IPS-20b (cell line): ENCODE measurements around the gene ZNF606.

ENCODE experiments used
- H3K27ac ChIP-seq: one replicate; pipeline ENCODE4 v1.5.1; 2013; ENCODE audit warnings: low read length
- H3K27me3 ChIP-seq: 2 replicates; pipeline ENCODE4 v1.6.1; 2013; ENCODE audit warnings: mild to moderate bottlenecking, low read length, inconsistent platforms; ENCODE audit not compliant: insufficient read depth
- H3K36me3 ChIP-seq: 2 replicates; pipeline ENCODE4 v1.6.1; 2013; ENCODE audit warnings: low read depth, mild to moderate bottlenecking, inconsistent platforms, low read length, moderate library complexity; ENCODE audit not compliant: insufficient read depth
- H3K4me1 ChIP-seq: 2 replicates; pipeline ENCODE4 v1.6.1; 2013; ENCODE audit warnings: mild to moderate bottlenecking, control low read depth, inconsistent platforms, low read length, moderate library complexity; ENCODE audit not compliant: insufficient read depth
- H3K4me3 ChIP-seq: 2 replicates; pipeline ENCODE4 v1.5.1; 2013; ENCODE audit warnings: mild to moderate bottlenecking, low read length, inconsistent platforms
- H3K9ac ChIP-seq: 2 replicates; pipeline ENCODE4 v1.6.1; 2013; ENCODE audit warnings: low read depth, mild to moderate bottlenecking, inconsistent platforms, low read length, moderate library complexity
- H3K9me3 ChIP-seq: 2 replicates; pipeline ENCODE4 v1.6.1; 2013; ENCODE audit warnings: mild to moderate bottlenecking, low read depth, low read length, inconsistent platforms; ENCODE audit not compliant: insufficient read depth

Gene ZNF606

DNA sequence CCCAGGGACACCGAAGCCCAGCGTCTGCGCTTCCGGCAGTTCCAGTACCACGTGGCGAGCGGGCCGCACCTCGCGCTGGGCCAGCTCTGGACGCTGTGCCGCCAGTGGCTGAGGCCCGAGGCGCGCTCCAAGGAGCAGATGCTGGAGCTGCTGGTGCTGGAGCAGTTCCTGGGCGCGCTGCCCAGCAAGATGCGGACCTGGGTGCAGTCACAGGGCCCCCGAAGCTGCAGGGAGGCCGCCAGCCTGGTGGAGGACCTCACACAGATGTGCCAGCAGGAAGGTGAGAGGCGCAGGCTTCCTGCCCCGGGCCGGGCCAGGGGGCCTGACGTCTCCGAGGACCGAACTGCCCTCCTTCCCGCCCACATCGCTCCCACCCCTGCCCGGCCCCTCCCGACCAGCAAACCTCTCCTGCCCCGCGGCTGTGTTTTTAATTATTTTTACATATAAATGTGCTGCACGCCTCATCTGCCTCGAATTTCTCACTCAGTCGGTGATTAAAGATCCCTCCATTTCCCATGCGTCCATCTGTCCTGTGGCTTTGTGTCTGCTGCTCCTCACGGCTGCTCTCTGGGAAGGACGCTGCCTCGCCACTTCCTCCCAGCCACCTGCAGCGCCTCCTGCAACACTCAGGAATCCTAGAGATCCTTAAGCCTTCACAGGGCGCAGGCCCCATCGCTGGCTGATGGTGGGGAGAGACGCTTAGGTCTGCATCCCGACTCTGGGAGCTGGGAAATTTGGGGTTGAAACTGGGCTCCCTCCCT lies 35.5 kb upstream of the ZNF606 start:
- Histone ChIP-seq H3K4me3 (no peak overlapping the region), H3K27ac (no peak overlapping the region), H3K9ac (no peak overlapping the region), H3K9me3 (peaks cover 67% of the 10 kb centered on the region), H3K36me3 (no peaks in the 10 kb centered on the region), H3K27me3 (no peaks in the 10 kb centered on the region), H3K4me1 (no peaks in the 10 kb centered on the region)

DNA sequence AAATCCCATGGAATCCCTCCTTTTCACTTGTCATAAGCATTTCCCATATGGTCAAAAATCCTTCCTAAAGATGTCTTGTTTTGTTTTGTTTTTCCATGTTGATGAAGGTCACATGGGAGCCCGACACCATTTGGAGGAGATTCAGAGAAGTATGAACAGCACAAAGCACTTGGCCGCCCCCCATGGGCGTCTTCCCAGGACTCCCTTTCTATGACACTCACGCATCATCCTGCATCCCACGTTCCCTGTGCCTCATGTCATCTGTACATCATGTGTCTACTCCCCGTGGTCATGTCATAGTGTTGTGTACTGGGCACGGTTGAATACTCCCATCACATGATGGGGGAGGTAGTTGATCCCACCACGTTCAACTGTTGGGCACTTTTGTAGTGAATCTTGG lies 33.2 kb upstream of the ZNF606 start:
- Histone ChIP-seq H3K4me3 (no peak overlapping the region), H3K36me3 (no peaks in the 10 kb centered on the region), H3K27ac (no peak overlapping the region), H3K27me3 (no peaks in the 10 kb centered on the region), H3K4me1 (no peaks in the 10 kb centered on the region), H3K9me3 (peaks cover 70% of the 10 kb centered on the region), H3K9ac (no peak overlapping the region)

DNA sequence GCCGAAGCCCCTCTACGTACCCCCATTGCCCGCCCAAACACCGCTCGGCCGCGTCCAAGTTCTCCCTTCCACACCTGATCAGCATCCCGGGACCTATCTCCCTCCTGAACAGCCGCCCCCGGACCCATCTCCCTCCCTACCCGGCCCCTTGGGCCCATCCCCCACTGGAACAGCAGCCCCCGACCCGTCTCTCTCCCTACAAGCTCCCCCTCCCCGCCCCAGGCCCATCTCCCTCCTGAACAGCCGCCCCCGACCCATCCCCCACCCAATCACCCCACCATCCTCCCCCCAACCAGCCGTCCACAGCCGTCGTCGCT lies 31.8 kb upstream of the ZNF606 start:
- H3K4me3 ChIP-seq: no peak overlapping the region
- H3K4me1 ChIP-seq: no peaks in the 10 kb centered on the region
- peaks cover 66% of the 10 kb centered on the region for H3K9me3 ChIP-seq
- no peaks in the 10 kb centered on the region for H3K27me3 ChIP-seq
- no peaks in the 10 kb centered on the region for H3K36me3 ChIP-seq
- H3K9ac ChIP-seq: no peak overlapping the region
- no peak overlapping the region for H3K27ac ChIP-seq

DNA sequence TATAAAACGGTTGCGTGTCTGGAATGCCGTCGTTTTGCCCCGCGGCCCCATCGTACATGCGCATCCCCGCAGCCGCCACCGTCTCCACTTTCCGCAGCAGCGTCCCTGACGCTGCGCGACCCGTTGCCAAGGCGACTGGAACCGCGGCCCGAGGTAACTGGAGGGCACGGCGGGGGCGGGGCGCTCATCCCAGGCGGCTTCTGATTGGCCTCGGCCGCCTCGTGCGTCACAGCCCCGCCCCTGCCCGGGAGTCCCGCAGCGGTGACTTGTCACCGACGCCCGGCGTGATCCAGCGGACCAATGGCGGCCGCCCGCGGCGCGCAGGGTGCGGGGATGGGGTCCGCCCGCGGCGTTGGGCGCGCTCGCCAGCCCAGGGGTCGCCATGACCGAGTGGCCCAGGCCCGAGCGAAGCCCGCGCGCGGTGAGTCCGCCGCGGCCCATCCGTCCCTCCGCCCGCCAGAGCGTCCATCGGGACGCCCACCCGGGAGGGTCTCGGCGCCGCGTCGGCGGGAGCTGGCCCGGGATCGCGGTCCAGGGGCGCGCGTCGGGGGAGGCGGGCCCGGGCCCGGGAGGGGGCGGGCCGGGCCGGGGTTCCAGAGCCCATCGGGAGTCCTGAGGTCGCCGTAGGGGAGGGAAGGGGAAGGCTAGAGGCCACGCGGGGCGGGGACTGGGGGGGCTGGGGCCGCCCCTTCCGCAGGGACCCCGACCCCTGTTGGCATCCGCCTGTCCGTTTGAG lies 31.3 kb upstream of the ZNF606 start, which contains the start of gene ZSCAN1:
Gene ZSCAN1 (plus strand): TSS at position 285 of the 736 bp plus-strand sequence. CDS start 3,812 bp downstream, outside the sequence.
- Histone ChIP-seq H3K4me3 (no peak within 1 kb of the TSS), H3K9me3 (peaks cover 68% of the 10 kb centered on the region), H3K9ac (no peak within 1 kb of the TSS), H3K4me1 (no peaks in the 10 kb centered on the region), H3K27ac (no peak within 1 kb of the TSS), H3K27me3 (no peaks in the 10 kb centered on the region), H3K36me3 (no peaks in the 10 kb centered on the region)

DNA sequence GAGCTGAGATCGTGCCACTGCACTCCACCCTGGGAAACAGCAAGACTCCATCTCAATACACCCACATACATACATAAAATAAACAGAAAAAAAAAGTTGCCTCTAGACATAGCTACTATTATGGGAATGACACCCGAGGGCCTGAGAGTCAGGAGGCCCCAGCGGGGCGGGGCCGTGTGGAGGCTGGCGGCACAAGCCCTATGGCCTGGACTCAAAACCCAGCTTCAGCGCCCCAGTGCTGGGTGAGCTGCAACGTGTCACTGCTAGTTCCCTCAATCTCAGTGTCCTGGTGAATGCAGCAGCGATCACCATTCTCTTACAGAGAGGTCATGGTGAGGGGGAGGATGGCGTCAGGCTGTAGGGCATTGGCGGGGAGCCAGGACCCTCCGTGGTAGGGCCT lies 22.0 kb upstream of the ZNF606 start:
- no peaks in the 10 kb centered on the region for H3K4me1 ChIP-seq
- peaks cover 87% of the 10 kb centered on the region for H3K9me3 ChIP-seq
- no peak overlapping the region for H3K4me3 ChIP-seq
- H3K27me3 ChIP-seq: no peaks in the 10 kb centered on the region
- no peak overlapping the region for H3K27ac ChIP-seq
- H3K36me3 ChIP-seq: no peaks in the 10 kb centered on the region
- H3K9ac ChIP-seq: no peak overlapping the region

DNA sequence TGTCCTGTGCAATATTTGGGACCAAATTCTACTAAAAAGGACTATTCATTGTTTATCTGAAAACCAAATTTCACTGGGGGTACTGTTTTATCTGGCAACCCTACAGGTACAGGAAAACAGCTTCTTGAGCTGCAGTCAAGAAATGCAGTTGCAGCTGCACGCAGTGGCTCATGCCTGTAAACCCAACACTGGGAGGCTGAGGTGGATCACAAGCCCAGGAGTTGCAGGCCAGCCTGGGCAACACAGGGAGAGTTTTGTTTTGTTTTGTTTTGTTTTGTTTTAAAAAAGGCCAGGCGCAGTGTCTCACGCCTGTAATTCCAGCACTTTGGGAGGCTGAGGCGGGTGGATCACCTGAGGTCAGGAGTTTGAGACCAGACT lies 19.7 kb upstream of the ZNF606 start:
- Histone ChIP-seq H3K27ac (no peak overlapping the region), H3K36me3 (no peaks in the 10 kb centered on the region), H3K4me3 (no peak overlapping the region), H3K9ac (no peak overlapping the region), H3K27me3 (no peaks in the 10 kb centered on the region), H3K4me1 (no peaks in the 10 kb centered on the region), H3K9me3 (peaks cover 87% of the 10 kb centered on the region)

DNA sequence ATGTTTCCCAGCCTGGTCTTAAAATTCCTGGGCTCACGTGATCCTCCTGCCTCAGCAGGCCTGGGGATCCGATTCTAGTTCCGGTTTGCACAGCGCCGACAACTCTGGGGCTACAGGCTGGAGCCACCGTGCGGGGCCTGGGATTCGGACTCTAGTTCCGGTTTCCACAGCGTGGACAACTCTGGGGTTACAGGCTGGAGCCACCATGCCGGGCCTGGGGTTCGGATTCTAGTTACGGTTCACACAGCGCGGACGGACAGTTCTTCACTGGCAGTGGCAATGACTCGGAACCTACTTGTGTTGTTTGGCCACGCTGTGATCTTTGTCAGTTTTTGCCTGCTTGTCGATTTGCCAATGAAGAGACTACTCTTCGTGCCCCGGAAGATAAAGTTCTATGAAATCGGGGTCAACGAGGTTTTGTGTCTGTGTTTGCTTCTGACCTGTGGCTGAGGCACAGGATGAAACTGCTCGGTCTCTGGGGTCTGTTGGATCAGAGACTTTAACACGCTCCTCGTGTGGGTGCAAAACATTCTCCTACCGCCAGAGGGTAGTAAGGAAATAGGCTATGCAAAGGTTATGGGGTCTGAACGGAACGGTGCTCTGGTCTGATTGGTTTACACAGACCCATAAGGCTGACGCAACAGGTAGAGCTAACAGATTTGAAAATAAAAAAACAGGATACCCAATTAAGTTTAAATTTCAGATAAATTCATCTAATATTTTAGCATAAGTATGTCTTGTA lies 19.1 kb upstream of the ZNF606 start:
- no peak overlapping the region for H3K9ac ChIP-seq
- no peaks in the 10 kb centered on the region for H3K27me3 ChIP-seq
- H3K4me3 ChIP-seq: no peak overlapping the region
- no peaks in the 10 kb centered on the region for H3K36me3 ChIP-seq
- H3K9me3 ChIP-seq: peaks cover 89% of the 10 kb centered on the region
- no peak overlapping the region for H3K27ac ChIP-seq
- no peaks in the 10 kb centered on the region for H3K4me1 ChIP-seq

DNA sequence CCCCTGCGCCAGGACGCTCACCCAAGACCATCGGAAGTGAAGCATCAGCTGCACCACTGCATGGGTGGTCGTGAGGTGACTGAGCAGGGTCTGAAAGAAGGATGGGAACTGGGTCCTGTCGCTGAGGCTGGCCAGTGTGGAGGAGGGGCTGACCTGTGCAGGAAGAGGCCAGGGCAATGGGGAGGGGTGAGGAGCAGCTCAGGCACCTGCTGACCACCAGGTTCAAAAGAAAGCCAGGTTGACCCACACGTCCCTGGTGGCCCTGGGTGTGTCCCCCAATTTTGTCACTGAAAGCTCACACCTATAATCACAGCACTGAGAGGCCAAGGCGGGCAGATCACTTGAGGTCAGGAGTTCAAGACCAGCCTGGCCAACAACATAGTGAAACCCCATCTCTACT lies 17.5 kb upstream of the ZNF606 start:
- H3K36me3 ChIP-seq: no peaks in the 10 kb centered on the region
- no peak overlapping the region for H3K27ac ChIP-seq
- H3K27me3 ChIP-seq: no peaks in the 10 kb centered on the region
- no peak overlapping the region for H3K4me3 ChIP-seq
- no peaks in the 10 kb centered on the region for H3K4me1 ChIP-seq
- peaks cover 81% of the 10 kb centered on the region for H3K9me3 ChIP-seq
- H3K9ac ChIP-seq: no peak overlapping the region

DNA sequence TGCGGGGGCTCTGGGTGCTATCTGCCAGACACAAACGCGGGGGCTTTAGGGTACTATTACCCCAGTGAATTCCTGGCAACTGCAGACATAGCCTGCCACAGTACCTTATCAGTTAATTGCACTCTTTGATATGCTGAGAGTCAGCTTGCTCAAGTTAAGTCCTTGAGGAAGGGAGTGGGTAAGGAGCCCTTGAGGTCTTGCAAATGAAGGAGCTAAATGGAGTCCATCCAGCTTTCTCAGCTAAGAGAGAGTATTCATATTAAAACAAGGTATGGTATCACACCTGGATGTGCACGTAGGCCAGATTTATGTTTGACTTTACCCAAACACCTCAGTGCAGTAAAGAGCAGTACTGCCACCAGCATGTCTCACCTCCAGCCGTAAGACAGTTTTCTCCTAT lies 11.5 kb upstream of the ZNF606 start:
- H3K4me1 ChIP-seq: no peaks in the 10 kb centered on the region
- no peaks in the 10 kb centered on the region for H3K27me3 ChIP-seq
- no peak overlapping the region for H3K4me3 ChIP-seq
- H3K27ac ChIP-seq: no peak overlapping the region
- no peak overlapping the region for H3K9ac ChIP-seq
- H3K9me3 ChIP-seq: peaks cover 74% of the 10 kb centered on the region
- no peaks in the 10 kb centered on the region for H3K36me3 ChIP-seq

DNA sequence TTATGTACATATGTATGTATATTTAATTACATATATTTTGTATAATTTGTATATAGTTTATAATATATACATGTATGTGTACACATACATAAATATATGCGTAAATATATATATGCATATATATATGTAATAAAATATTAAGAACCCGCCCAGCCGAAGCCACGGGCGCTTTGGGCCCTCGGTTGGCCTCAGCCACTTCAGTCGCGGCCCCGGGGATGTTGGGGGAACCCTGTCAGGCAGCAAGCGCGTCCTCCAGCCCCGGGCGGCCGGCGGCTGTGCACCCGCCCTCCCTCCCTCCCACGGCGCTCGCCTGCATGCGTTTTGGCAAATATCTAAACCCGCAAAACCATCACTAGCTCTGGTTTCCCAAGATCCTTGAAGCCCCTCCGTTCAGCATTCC lies 7.9 kb upstream of the ZNF606 start:
- H3K27me3 ChIP-seq: no peaks in the 10 kb centered on the region
- peaks cover 78% of the 10 kb centered on the region for H3K9me3 ChIP-seq
- no peaks in the 10 kb centered on the region for H3K4me1 ChIP-seq
- H3K9ac ChIP-seq: no peak overlapping the region
- peaks cover 21% of the 10 kb centered on the region for H3K36me3 ChIP-seq
- H3K27ac ChIP-seq: no peak overlapping the region
- H3K4me3 ChIP-seq: no peak overlapping the region

DNA sequence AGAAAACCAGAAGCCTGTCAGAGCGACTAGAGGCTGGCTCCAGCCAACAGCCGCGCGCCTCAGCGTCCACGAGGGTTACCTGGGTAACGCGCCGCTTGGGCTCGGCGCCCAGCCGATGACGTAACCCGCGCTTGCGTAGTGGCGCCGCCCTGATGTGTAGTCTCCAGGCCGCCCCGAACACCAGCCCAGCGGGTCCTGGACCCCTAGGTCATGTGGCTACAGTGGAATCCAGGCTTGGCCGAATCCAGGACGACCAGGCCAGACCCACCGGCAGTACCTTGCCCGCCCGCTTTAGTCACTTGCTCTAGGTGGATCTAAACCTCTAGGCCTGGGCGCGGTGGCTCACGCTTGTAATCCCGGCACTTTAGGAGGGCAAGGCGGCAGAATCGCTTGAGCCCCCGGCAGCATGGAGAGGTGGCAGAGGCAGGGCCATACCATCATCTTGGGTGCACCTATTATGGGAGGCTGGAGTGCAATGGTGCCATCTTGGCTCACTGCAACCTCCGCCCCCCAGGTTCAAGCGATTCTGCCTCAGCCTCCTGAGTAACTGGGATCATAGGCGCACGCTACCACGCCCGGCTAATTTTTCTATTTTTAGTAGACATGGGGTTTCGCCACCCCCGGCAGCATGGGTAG lies 7.2 kb upstream of the ZNF606 start:
- Histone ChIP-seq H3K27ac (no peak overlapping the region), H3K4me3 (no peak overlapping the region), H3K36me3 (peaks cover 28% of the 10 kb centered on the region), H3K4me1 (no peaks in the 10 kb centered on the region), H3K27me3 (no peaks in the 10 kb centered on the region), H3K9ac (no peak overlapping the region), H3K9me3 (peaks cover 86% of the 10 kb centered on the region)
